HCEC 1CT (cell line): ENCODE data around the gene TRAF4.
"Not testable (repeated sequence)": the region's sequence is repeated elsewhere in the genome, so short reads cannot be mapped to it uniquely, and the experiment has no call there.

Experiments used
- DNase-seq: peaks from one replicate; pipeline ENCODE4 v3.0.0-alpha.2; 2017

The TRAF4 gene

DNA sequence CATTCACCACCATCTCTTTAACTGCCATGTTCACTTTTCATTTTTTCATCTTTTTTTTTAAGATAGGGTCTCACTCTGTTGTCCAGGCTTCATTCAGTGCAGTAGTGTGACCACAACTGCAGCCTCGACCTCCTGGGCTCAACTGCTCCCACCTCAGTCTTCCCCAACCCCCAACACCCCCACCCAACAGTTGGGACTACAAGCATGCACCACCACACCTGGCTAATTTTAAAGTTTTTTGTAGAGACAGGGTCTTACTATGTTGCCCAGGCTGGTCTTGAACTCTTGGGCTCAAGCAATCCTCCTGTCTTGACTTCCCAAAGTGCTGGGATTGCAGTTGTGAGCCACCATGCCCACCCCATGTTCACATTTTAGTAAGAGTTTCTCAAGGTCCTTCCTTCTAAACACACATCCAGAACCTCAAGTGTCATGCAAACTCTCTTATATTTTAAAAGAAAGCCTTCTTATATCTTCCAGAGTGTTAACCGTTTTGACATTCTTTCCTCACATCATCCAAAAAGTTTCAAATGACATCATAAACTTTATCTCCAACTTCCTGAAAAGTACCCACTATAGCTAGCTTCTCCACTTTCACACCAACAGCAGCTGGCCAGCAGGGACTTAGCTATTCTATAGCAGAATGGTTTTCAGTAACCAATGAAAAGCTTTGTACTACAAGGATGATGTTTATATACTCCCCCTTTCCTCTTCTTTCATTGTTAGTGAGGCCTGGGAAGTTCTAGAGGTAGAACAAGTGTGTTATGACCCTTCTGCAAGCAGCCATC is 49.3 kb downstream of the TRAF4 start:
- no peak for DNase-seq

DNA sequence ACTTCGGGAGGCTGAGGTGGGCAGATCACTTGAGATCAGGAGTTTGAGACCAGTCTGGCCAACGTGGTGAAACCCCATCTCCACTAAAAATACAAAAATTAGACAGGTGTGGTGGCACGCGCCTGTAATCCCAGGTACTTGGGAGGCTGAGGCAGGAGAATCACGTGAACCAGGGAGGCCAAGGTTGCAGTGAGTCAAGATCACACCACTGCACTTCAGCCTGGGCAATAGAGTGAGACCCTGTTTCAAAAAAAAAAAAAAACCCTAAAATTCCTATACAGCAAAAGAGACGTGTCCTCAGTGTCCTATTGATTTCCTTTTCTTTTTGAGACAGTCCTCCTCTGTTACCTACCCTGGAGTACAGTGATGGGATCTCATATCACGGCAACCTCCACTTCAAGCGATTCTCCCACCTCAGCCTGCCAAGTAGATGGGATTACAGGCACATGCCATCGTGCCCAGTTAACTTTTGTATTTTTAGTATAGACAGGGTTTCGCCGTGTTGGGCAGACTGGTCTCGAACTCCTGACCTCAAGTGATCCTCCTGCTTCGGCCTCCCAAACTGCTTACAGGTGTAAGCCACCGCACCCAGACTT is 51.1 kb downstream of the TRAF4 start:
- DNase-seq = not testable (repeated sequence)

GRCh38 chr17:28796062-28796461 is 52.3 kb downstream of the TRAF4 start:
- no peak for DNase-seq
